ENCODE measurements around the gene SPATA2. TPM values are rescaled to one million over a fixed set of nuclear protein-coding genes. Genes with fewer than 3 reads are reported as not detected.

Gene SPATA2
- total RNA-seq, 1 donor from 2014 or later, result 8.4 TPM

DNA sequence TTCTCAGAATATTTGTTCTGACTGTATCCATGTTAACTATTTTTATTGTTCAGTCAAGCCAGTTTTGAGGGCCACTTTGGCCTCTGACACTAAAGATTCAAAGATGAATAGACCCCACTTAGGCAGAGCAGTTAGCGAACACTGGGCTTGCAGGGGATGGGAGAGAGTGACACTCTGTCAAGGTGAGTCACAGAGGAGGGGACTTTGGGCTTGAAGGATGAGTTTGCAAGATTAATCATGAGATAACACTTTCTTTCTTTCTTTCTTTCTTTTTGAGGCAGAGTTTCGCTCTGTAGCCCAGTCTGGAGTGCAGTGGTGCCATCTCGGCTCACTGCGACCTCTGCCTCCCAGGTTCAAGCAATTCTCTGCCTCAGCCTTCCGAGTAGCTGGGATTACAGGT is 46.4 kb downstream of the SPATA2 start:
- Mint-ChIP-seq H3K36me3 (ENCODE audit: low read depth, unreplicated experiment) (peaks cover 3% of the 10 kb centered on the region), H3K27ac (ENCODE audit: unreplicated experiment) (peak overlapping the region; percentile 68), H3K4me3 (ENCODE audit: unreplicated experiment) (no peak overlapping the region), H3K4me1 (ENCODE audit: unreplicated experiment) (peaks cover 22% of the 10 kb centered on the region), H3K9me3 (ENCODE audit: unreplicated experiment) (no peaks in the 10 kb centered on the region), H3K27me3 (ENCODE audit: unreplicated experiment) (peaks cover 5% of the 10 kb centered on the region)
- no peak for DNase-seq (ENCODE audit: low spot score)
- TF ChIP-seq CTCF (IDR thresholded peaks at IDR 0.05; ENCODE audit: unreplicated experiment), result no peak

DNA sequence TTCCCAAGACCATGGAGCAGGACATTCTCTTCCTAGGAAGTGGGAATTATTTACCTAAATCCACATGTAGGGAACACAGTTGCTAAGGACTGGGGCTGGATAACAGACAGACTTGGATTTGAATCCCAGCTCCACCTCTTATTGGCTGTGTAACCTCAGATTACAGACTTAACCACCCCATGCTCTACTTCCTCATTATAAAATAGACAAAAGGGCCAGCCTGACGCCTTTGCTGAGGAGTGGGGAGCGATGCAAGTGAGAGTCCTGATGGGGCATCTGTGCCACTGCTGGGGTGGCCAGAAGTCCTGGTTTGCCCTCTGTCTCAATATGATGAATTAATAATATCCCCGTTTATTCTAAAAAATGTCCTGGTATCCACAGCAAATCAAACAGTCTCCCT is 46.8 kb downstream of the SPATA2 start:
- peak overlapping the region; percentile 87 for H3K27ac Mint-ChIP-seq (ENCODE audit: unreplicated experiment)
- peaks cover 5% of the 10 kb centered on the region for H3K27me3 Mint-ChIP-seq (ENCODE audit: unreplicated experiment)
- H3K4me3 Mint-ChIP-seq (ENCODE audit: unreplicated experiment), result no peak overlapping the region
- H3K4me1 Mint-ChIP-seq (ENCODE audit: unreplicated experiment), result peaks cover 22% of the 10 kb centered on the region
- no peaks in the 10 kb centered on the region for H3K9me3 Mint-ChIP-seq (ENCODE audit: unreplicated experiment)
- TF ChIP-seq CTCF (IDR thresholded peaks at IDR 0.05; ENCODE audit: unreplicated experiment), result no peak
- peaks cover 3% of the 10 kb centered on the region for H3K36me3 Mint-ChIP-seq (ENCODE audit: low read depth, unreplicated experiment)
- DNase-seq (ENCODE audit: low spot score), result no peak

- H3K4me1 Mint-ChIP-seq (ENCODE audit: unreplicated experiment), result peaks cover 22% of the 10 kb centered on the region
- H3K4me3 Mint-ChIP-seq (ENCODE audit: unreplicated experiment), result no peak overlapping the region
- H3K36me3 Mint-ChIP-seq (ENCODE audit: low read depth, unreplicated experiment), result peaks cover 3% of the 10 kb centered on the region
- no peak for TF ChIP-seq CTCF (IDR thresholded peaks at IDR 0.05; ENCODE audit: unreplicated experiment)
- no peaks in the 10 kb centered on the region for H3K9me3 Mint-ChIP-seq (ENCODE audit: unreplicated experiment)
- H3K27me3 Mint-ChIP-seq (ENCODE audit: unreplicated experiment), result peaks cover 5% of the 10 kb centered on the region
- no peak for DNase-seq (ENCODE audit: low spot score)
- peak overlapping the region; percentile 87 for H3K27ac Mint-ChIP-seq (ENCODE audit: unreplicated experiment)
Observed at GRCh38 chr20:49867453-49868215, 47.7 kb downstream of the SPATA2 start.

- Mint-ChIP-seq H3K27me3 (ENCODE audit: unreplicated experiment) (peaks cover 5% of the 10 kb centered on the region), H3K4me1 (ENCODE audit: unreplicated experiment) (peaks cover 25% of the 10 kb centered on the region), H3K27ac (ENCODE audit: unreplicated experiment) (no peak overlapping the region), H3K9me3 (ENCODE audit: unreplicated experiment) (no peaks in the 10 kb centered on the region), H3K4me3 (ENCODE audit: unreplicated experiment) (no peak overlapping the region), H3K36me3 (ENCODE audit: low read depth, unreplicated experiment) (peaks cover 7% of the 10 kb centered on the region)
- no peak for DNase-seq (ENCODE audit: low spot score)
- TF ChIP-seq CTCF (IDR thresholded peaks at IDR 0.05; ENCODE audit: unreplicated experiment), result no peak
Observed at GRCh38 chr20:49866051-49866450, 49.3 kb downstream of the SPATA2 start.

- Mint-ChIP-seq H3K27me3 (ENCODE audit: unreplicated experiment) (peaks cover 5% of the 10 kb centered on the region), H3K36me3 (ENCODE audit: low read depth, unreplicated experiment) (peaks cover 7% of the 10 kb centered on the region), H3K27ac (ENCODE audit: unreplicated experiment) (no peak overlapping the region), H3K9me3 (ENCODE audit: unreplicated experiment) (no peaks in the 10 kb centered on the region), H3K4me1 (ENCODE audit: unreplicated experiment) (peaks cover 25% of the 10 kb centered on the region), H3K4me3 (ENCODE audit: unreplicated experiment) (no peak overlapping the region)
- DNase-seq (ENCODE audit: low spot score), result no peak
- TF ChIP-seq CTCF (IDR thresholded peaks at IDR 0.05; ENCODE audit: unreplicated experiment), result no peak
Observed at GRCh38 chr20:49865559-49865958, 49.8 kb downstream of the SPATA2 start.
